Lung (tissue), 12 donors: ENCODE measurements around the gene AFAP1L1. TPM values are rescaled to one million over a fixed set of nuclear protein-coding genes. Genes with fewer than 3 reads are reported as not detected.

Source experiments
- ATAC-seq: fragments of 200-7000 bp; cut with Tn5 transposase; one replicate; pipeline ENCODE4 v1.9.1; 2020; ENCODE audit warnings: moderate number of reproducible peaks; ENCODE audit not compliant: insufficient read depth, low FRiP score
- DNase-seq, 3 donors: peaks; one replicate each; pipeline ENCODE4 v3.0.0-alpha.2; 2013 to 2017
- H3K27ac ChIP-seq, 2 donors: one replicate each; pipeline ENCODE4 v1.5.1; 2013; ENCODE audit warnings: mild to moderate bottlenecking in 2 of 2, moderate library complexity in 2 of 2, control low read depth in 1 of 2, inconsistent platforms in 1 of 2, low read depth in 1 of 2, low read length in 1 of 2
- H3K27me3 ChIP-seq, 3 donors: one replicate each; pipeline ENCODE4 v1.5.1; 2013; ENCODE audit warnings: low read length in 2 of 3; ENCODE audit not compliant: control insufficient read depth in 3 of 3, insufficient read depth in 3 of 3
- H3K36me3 ChIP-seq, 4 donors: one replicate each; pipeline ENCODE4 v1.5.1; 2013; ENCODE audit warnings: low read length in 4 of 4, mild to moderate bottlenecking in 1 of 4, moderate library complexity in 1 of 4; ENCODE audit not compliant: control insufficient read depth in 4 of 4, insufficient read depth in 4 of 4
- H3K4me1 ChIP-seq, 5 donors: one replicate each; pipeline ENCODE4 v1.5.1; 2013; ENCODE audit warnings: low read length in 5 of 5, mild to moderate bottlenecking in 2 of 5, moderate library complexity in 1 of 5; ENCODE audit not compliant: control insufficient read depth in 5 of 5, insufficient read depth in 5 of 5
- H3K4me3 ChIP-seq: one replicate; pipeline ENCODE4 v1.5.1; 2013; ENCODE audit warnings: mild to moderate bottlenecking, control low read depth, moderate library complexity
- H3K9ac ChIP-seq, 2 donors: one replicate each; pipeline ENCODE4 v1.5.1; 2013; ENCODE audit warnings: low read length in 2 of 2, control low read depth in 1 of 2; ENCODE audit not compliant: insufficient read depth in 1 of 2
- H3K9me3 ChIP-seq, 4 donors: one replicate each; pipeline ENCODE4 v1.5.1; 2013; ENCODE audit warnings: low read length in 3 of 4, mild to moderate bottlenecking in 1 of 4, moderate library complexity in 1 of 4; ENCODE audit not compliant: control insufficient read depth in 4 of 4, insufficient read depth in 3 of 4
- WGBS, 2 donors: extraction: QIAGEN DNeasy Blood & Tissue Kit; methylation state at CpG; one replicate each; pipeline ENCODE4 v1.1.7; 2013; 5-methylcytosine and 5-hydroxymethylcytosine counted together
- polyA plus RNA-seq, 2 donors: library from polyadenylated mRNA; stranded (reverse); fragments of 200-250 nt; gene quantifications; one replicate each; pipeline ENCODE4 v1.2.1, GENCODE V29; 2013
- total RNA-seq, 2 donors: library from RNA; depleted of rRNA in 1 of 2; stranded (reverse); fragments of >200 nt in 1 of 2; gene quantifications; one replicate each; pipeline ENCODE4 v1.2.1, GENCODE V29; 2014 to 2021
- TF ChIP-seq, protein P1 (sequence below): IDR thresholded peaks from 2 replicates; pipeline ENCODE4 v1.5.1; 2012; ENCODE audit warnings: mild to moderate bottlenecking; ENCODE audit errors: control extremely low read depth, extremely low read depth
- donor health status: control.
- donor health status: control.
- donor health status: Bipolar disorder and iron deficiency.
- donor health status: healthy.
- donor health status: DM: yes; HTN: yes; CAD: no.

Gene AFAP1L1
- total and polyA plus RNA-seq, 4 donors = 9.8 to 40.6 (median 18.1) TPM

DNA sequence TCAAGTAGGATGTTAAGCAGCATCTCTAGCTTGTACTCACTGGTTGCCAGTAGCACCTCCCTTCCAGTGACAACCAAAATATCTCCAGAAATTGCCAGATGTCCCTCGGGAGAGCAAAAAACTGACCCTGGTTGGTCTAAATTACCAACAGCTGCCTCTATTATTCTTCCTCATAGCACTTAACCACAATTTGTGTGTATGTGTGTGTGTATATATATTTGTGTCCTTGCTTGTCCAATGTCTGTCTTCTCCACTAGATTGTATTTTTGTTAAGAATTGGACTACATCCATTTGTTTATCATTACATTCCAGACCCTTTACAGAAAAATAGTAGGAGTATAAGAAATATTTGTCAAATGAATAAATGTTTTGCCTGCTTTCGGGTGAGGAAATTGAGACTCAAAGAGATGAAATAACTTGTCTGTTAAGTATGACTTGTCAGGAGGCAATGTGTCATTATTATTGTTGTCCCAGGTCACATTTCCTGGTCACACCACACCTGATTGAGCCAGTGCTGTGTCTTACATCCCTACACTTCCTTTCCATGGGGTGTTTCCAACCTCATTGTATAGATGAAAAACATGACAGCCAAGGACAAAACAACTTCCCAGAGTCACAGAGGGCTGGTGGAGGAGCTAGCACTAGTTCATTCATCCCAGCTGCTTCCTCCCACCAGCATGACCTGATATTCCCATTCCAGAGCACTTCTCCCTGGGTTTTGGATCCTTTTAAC is 62.2 kb downstream of the AFAP1L1 start:
- H3K27ac ChIP-seq = peak overlapping the region in 1 of 2 donors; percentile 47
- 79 to 85% methylated on average over 2 of the region's 2 CpGs for WGBS, 2 donors
- H3K27me3 ChIP-seq = no peaks in the 10 kb centered on the region
- H3K9ac ChIP-seq = no peak overlapping the region
- peaks cover 0 to 2% (median 0%) of the 10 kb centered on the region in 4 donors for H3K9me3 ChIP-seq
- no peak overlapping the region for H3K4me3 ChIP-seq
- TF ChIP-seq, protein P1, sequence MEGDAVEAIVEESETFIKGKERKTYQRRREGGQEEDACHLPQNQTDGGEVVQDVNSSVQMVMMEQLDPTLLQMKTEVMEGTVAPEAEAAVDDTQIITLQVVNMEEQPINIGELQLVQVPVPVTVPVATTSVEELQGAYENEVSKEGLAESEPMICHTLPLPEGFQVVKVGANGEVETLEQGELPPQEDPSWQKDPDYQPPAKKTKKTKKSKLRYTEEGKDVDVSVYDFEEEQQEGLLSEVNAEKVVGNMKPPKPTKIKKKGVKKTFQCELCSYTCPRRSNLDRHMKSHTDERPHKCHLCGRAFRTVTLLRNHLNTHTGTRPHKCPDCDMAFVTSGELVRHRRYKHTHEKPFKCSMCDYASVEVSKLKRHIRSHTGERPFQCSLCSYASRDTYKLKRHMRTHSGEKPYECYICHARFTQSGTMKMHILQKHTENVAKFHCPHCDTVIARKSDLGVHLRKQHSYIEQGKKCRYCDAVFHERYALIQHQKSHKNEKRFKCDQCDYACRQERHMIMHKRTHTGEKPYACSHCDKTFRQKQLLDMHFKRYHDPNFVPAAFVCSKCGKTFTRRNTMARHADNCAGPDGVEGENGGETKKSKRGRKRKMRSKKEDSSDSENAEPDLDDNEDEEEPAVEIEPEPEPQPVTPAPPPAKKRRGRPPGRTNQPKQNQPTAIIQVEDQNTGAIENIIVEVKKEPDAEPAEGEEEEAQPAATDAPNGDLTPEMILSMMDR = no peak
- ATAC-seq = no peak
- H3K36me3 ChIP-seq = peaks cover 0 to 32% (median 3%) of the 10 kb centered on the region in 4 donors
- peaks cover 0 to 6% (median 0%) of the 10 kb centered on the region in 5 donors for H3K4me1 ChIP-seq
- peak in 2 of 3 donors; percentile 23 to 53 for DNase-seq

DNA sequence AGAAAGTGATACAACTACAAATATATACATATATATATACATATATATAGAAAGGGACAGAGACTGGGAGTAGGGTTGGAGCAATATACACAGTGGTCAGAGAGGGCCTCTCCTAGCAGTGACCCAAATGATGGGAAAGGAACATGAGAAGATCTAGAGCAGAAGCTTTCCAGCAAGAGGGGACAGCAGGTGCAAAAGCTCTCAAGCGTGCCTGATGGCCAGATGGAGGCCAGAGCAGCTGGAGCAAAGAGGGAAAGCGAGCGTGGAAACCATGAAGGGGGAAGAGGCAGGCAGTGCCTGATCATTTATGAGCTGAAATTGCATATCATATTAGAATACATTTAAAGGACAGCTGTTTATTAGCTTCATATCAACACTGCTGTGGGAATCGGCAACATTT is 66.1 kb downstream of the AFAP1L1 start:
- 93 to 96% methylated on average over 4 of the region's 4 CpGs for WGBS, 2 donors
- Histone ChIP-seq H3K4me3 (no peak overlapping the region), H3K27me3 (no peaks in the 10 kb centered on the region), H3K27ac (no peak overlapping the region), H3K36me3 (peaks cover 0 to 40% (median 5%) of the 10 kb centered on the region in 4 donors), H3K4me1 (peaks cover 0 to 6% (median 0%) of the 10 kb centered on the region in 5 donors), H3K9ac (no peak overlapping the region), H3K9me3 (no peaks in the 10 kb centered on the region)
- TF ChIP-seq, protein P1 = no peak
- no peak for DNase-seq
- no peak for ATAC-seq

DNA sequence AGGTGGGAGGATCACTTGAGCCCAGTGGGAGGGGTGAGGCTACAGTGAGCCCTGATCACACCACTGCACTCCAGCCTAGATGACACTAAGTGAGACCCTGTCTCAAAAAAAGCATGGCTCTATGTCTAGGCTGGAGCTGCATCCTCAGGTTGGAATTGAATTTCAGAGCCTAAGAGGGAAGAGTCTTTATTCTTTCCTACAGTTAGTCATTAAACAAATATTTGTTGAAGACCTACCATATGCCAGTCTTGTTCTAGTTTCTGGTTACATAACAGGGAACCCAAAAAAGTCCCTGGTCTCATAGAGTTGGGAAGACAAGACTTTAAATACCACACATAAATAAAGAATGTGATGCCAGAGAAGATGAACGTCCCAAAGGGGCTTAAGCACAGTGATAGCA is 66.7 kb downstream of the AFAP1L1 start:
- H3K36me3 ChIP-seq = peaks cover 0 to 40% (median 4%) of the 10 kb centered on the region in 4 donors
- ATAC-seq (no peak), DNase-seq (no peak)
- TF ChIP-seq, protein P1 = no peak
- no peak overlapping the region for H3K9ac ChIP-seq
- no peak overlapping the region for H3K27ac ChIP-seq
- no peaks in the 10 kb centered on the region for H3K9me3 ChIP-seq
- peaks cover 0 to 6% (median 0%) of the 10 kb centered on the region in 5 donors for H3K4me1 ChIP-seq
- 81 to 91% methylated on average over 1 of the region's 1 CpG for WGBS, 2 donors
- no peak overlapping the region for H3K4me3 ChIP-seq
- no peaks in the 10 kb centered on the region for H3K27me3 ChIP-seq
